ENCODE measurements around the gene VASH1. TPM values are rescaled to one million over a fixed set of nuclear protein-coding genes. Genes with fewer than 3 reads are reported as not detected.
A peak's percentile ranks its signal among the peaks of the same experiment; 100 is the strongest.

The VASH1 gene
- total RNA-seq, 2 donors from 2014 or later = 2.9 to 3.6 TPM

GRCh38 chr14:76765461-76765931, 4.2 kb downstream of the VASH1 start:
- TF ChIP-seq CTCF (IDR thresholded peaks at IDR 0.05) = no peak
- Histone ChIP-seq H3K27ac (no peak overlapping the region), H3K27me3 (peaks cover 4% of the 10 kb centered on the region), H3K4me1 (no peaks in the 10 kb centered on the region), H3K36me3 (no peaks in the 10 kb centered on the region), H3K9ac (ENCODE audit: low read depth in 2 of 2, low read length in 2 of 2) (no peak overlapping the region), H3K9me3 (no peaks in the 10 kb centered on the region), H3K4me3 (no peak overlapping the region)
- peak; percentile 13 for DNase-seq
- intact Hi-C loops (cut with DNase I) = no loop called here

GRCh38 chr14:76767681-76768656, 6.7 kb downstream of the VASH1 start:
- intact Hi-C loops (cut with DNase I) = no loop called here
- Histone ChIP-seq H3K4me1 (no peaks in the 10 kb centered on the region), H3K9me3 (no peaks in the 10 kb centered on the region), H3K36me3 (no peaks in the 10 kb centered on the region), H3K27ac (no peak overlapping the region), H3K4me3 (no peak overlapping the region), H3K9ac (ENCODE audit: low read depth in 2 of 2, low read length in 2 of 2) (no peak overlapping the region), H3K27me3 (no peaks in the 10 kb centered on the region)
- peak; percentile 34 for DNase-seq
- no peak for TF ChIP-seq CTCF (IDR thresholded peaks at IDR 0.05)

GRCh38 chr14:76768671-76769500, 7.6 kb downstream of the VASH1 start:
- no peaks in the 10 kb centered on the region for H3K9me3 ChIP-seq
- TF ChIP-seq CTCF (IDR thresholded peaks at IDR 0.05) = no peak
- no peaks in the 10 kb centered on the region for H3K4me1 ChIP-seq
- H3K36me3 ChIP-seq = no peaks in the 10 kb centered on the region
- no peak overlapping the region for H3K9ac ChIP-seq (ENCODE audit: low read depth in 2 of 2, low read length in 2 of 2)
- no peaks in the 10 kb centered on the region for H3K27me3 ChIP-seq
- no peak overlapping the region for H3K27ac ChIP-seq
- intact Hi-C loops (cut with DNase I) = no loop called here
- DNase-seq = no peak
- H3K4me3 ChIP-seq = no peak overlapping the region

- Histone ChIP-seq H3K27ac (no peak overlapping the region), H3K9me3 (no peaks in the 10 kb centered on the region), H3K36me3 (no peaks in the 10 kb centered on the region), H3K4me1 (no peaks in the 10 kb centered on the region), H3K27me3 (no peaks in the 10 kb centered on the region), H3K9ac (ENCODE audit: low read depth in 2 of 2, low read length in 2 of 2) (no peak overlapping the region), H3K4me3 (no peak overlapping the region)
- no peak for TF ChIP-seq CTCF (IDR thresholded peaks at IDR 0.05)
- DNase-seq = peak; percentile 9
- intact Hi-C loops (cut with DNase I) = no loop called here
These were observed 8.5 kb downstream of the VASH1 start for GRCh38 chr14:76769636-76770292.
